ENCODE results near the gene BCL7C. TPM values are rescaled to one million over a fixed set of nuclear protein-coding genes. Genes with fewer than 3 reads are reported as not detected.

The BCL7C gene
- total and polyA plus RNA-seq, 2 of the 8 experiments (the other 6 are each of a cell fraction or from before 2014, with no cell fraction given), result 8.6 to 17.2 TPM

GRCh38 chr16:30885196-30885595, 8.7 kb downstream of the BCL7C start:
- Histone ChIP-seq H2BK5ac (ENCODE audit: low read depth, low read length) (no peak overlapping the region), H4K20me1 (replicated peaks in 1 of 2; ENCODE audit: control insufficient read depth in 1 of 2, insufficient read depth in 2 of 2, low read length in 2 of 2) (peaks cover 5 to 6% of the 10 kb centered on the region in 2 experiments), H3K23ac (ENCODE audit: insufficient read length) (no peak overlapping the region), H3K4ac (replicated peaks; ENCODE audit: insufficient read length, low read depth, low read length) (no peak overlapping the region), H3K18ac (ENCODE audit: extremely low read depth, low read length) (no peak overlapping the region), H3K27ac (ENCODE audit: low read depth, low read length) (no peak overlapping the region), H3K9me3 (ENCODE audit: insufficient read depth in 2 of 2, low read depth in 1 of 2, low read length in 1 of 2) (no peaks in the 10 kb centered on the region), H3K9ac (replicated peaks in 1 of 4; ENCODE audit: extremely low read depth in 1 of 4, low read depth in 3 of 4, low read length in 3 of 4) (no peak overlapping the region), H2BK20ac (ENCODE audit: low read length) (no peak overlapping the region), H4K91ac (replicated peaks; ENCODE audit: insufficient read length, low read length) (no peak overlapping the region), H2BK12ac (ENCODE audit: low read depth, low read length) (no peak overlapping the region), H3K23me2 (ENCODE audit: low read depth, low read length) (no peaks in the 10 kb centered on the region), H3K4me3 (ENCODE audit: extremely low read depth in 1 of 4, insufficient read depth in 2 of 4, low read depth in 3 of 4, low read length in 4 of 4) (no peak overlapping the region), H3K36me3 (ENCODE audit: control insufficient read depth in 2 of 4, insufficient read depth in 4 of 4, low read length in 3 of 4) (peaks cover 0 to 5% (median 0%) of the 10 kb centered on the region in 4 experiments; a peak in 3 of 8 replicates), H3K4me2 (ENCODE audit: insufficient read depth in 1 of 2, low read depth in 2 of 2, low read length in 2 of 2) (no peak overlapping the region), H3K79me1 (ENCODE audit: low read depth, low read length) (peaks cover 4% of the 10 kb centered on the region; the same call in 1 of the 2 replicates), H3K56ac (replicated peaks; ENCODE audit: insufficient read length, low read depth, low read length) (no peak overlapping the region), H3K27me3 (replicated peaks in 1 of 4; ENCODE audit: control insufficient read depth in 3 of 4, extremely low read depth in 1 of 4, insufficient read depth in 3 of 4, low read length in 3 of 4) (no peaks in the 10 kb centered on the region), H2BK15ac (ENCODE audit: low read length) (no peak overlapping the region), H3K4me1 (replicated peaks in 1 of 4; ENCODE audit: control insufficient read depth in 3 of 4, insufficient read depth in 4 of 4, low read length in 3 of 4) (no peaks in the 10 kb centered on the region), H2BK120ac (replicated peaks; ENCODE audit: low read depth, low read length) (no peak overlapping the region), H2AK5ac (ENCODE audit: low read depth, low read length) (no peak overlapping the region), H4K8ac (ENCODE audit: extremely low read depth, insufficient read depth, low read length) (no peak overlapping the region), H3K14ac (ENCODE audit: insufficient read length) (no peak overlapping the region), H3K79me2 (ENCODE audit: control insufficient read depth in 1 of 2, insufficient read depth in 2 of 2, low read length in 2 of 2) (no peaks in the 10 kb centered on the region), H2AFZ (ENCODE audit: low read length) (no peak overlapping the region), H4K5ac (ENCODE audit: insufficient read length, low read depth, low read length) (no peak overlapping the region)
- ChIA-PET CTCF (ENCODE audit: partially characterized antibody) (no interaction called here), POLR2A (ENCODE audit: partially characterized antibody) (interaction anchor here (1.1 to 4.3 kb wide), 3 partner anchors 8 to 37 kb away, joined by 3 to 40 read pairs (median 4); no protein-coding TSS in a partner anchor)
- no peak for TF ChIP-seq TBP (IDR thresholded peaks at IDR 0.05; ENCODE audit: low read depth, low read length)
- TF ChIP-seq HDAC2 (IDR thresholded peaks at IDR 0.05; ENCODE audit: borderline replicate concordance in 1 of 2, low read depth in 2 of 2, low read length in 2 of 2), result no peak
- TF ChIP-seq PHF8 (conservative IDR thresholded peaks at IDR 0.05; ENCODE audit: low read depth, low read length), result no peak
- no peak for TF ChIP-seq USF2 (IDR thresholded peaks at IDR 0.05; ENCODE audit: low read length)
- DNase-seq (ENCODE audit: low read depth in 1 of 2, low spot score in 2 of 2) (no peak), FAIRE-seq (no peak)
- WGBS, 2 experiments (ENCODE audit: extremely low coverage in 1 of 2, insufficient coverage in 1 of 2, insufficient read length in 1 of 2, insufficient replicate concordance in 2 of 2, low coverage in 1 of 2, low lambda C conversion rate in 2 of 2, missing lambda C conversion rate in 1 of 2), result 94% methylated on average over 9 of the region's 9 CpGs; no CpG with 5 or more reads in 1 of the 2 experiments
